Vagina (tissue), 2 donors: ENCODE data around the gene INPP5F.
"Not testable (repeated sequence)": the region's sequence is repeated elsewhere in the genome, so short reads cannot be mapped to it uniquely, and the experiment has no call there.

Experiments
- POLR2A ChIP-seq, 2 donors: fragments of 450-650 bp; IDR thresholded peaks; one replicate each; pipeline ENCODE4 v1.6.1; 2017; ENCODE audit warnings: antibody characterized with exemption in 2 of 2, mild to moderate bottlenecking in 2 of 2, moderate library complexity in 2 of 2
- TF ChIP-seq, protein P1 (sequence below), 3 experiments: fragments of 450-650 bp in 2 of 3; fragments of 200-600 bp in 1 of 3; sonication (generic) in 1 of 3; IDR thresholded peaks; one replicate each; pipeline ENCODE4 v1.5.1; 2017 to 2019; ENCODE audit warnings: antibody characterized with exemption in 3 of 3, mild to moderate bottlenecking in 2 of 3, moderate library complexity in 2 of 3

DNA sequence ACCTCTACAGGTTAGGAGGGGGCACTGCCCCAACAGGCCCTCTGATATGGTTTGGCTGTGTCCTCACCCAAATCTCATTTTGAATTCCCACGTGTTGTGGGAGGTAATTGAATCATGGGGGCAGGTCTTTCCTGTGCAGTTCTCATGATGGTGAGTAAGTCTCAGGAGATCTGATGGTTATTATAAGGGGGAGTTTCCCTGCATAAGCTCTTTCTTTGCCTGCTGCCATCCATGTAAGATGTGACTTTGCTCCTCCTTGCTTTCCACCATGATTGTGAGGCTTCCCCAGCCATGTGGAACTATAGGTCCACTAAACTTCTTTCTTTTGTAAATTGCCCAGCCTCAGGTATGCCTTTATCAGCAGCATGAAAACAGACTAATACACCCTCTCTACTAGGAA, 14.9 kb upstream of the INPP5F start:
- TF ChIP-seq, protein P1, sequence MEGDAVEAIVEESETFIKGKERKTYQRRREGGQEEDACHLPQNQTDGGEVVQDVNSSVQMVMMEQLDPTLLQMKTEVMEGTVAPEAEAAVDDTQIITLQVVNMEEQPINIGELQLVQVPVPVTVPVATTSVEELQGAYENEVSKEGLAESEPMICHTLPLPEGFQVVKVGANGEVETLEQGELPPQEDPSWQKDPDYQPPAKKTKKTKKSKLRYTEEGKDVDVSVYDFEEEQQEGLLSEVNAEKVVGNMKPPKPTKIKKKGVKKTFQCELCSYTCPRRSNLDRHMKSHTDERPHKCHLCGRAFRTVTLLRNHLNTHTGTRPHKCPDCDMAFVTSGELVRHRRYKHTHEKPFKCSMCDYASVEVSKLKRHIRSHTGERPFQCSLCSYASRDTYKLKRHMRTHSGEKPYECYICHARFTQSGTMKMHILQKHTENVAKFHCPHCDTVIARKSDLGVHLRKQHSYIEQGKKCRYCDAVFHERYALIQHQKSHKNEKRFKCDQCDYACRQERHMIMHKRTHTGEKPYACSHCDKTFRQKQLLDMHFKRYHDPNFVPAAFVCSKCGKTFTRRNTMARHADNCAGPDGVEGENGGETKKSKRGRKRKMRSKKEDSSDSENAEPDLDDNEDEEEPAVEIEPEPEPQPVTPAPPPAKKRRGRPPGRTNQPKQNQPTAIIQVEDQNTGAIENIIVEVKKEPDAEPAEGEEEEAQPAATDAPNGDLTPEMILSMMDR (IDR thresholded peaks at IDR 0.05), result not testable (repeated sequence)
- not testable (repeated sequence) for TF ChIP-seq POLR2A (IDR thresholded peaks at IDR 0.05)
